ENCODE results near the gene POPDC2.

The POPDC2 gene

DNA sequence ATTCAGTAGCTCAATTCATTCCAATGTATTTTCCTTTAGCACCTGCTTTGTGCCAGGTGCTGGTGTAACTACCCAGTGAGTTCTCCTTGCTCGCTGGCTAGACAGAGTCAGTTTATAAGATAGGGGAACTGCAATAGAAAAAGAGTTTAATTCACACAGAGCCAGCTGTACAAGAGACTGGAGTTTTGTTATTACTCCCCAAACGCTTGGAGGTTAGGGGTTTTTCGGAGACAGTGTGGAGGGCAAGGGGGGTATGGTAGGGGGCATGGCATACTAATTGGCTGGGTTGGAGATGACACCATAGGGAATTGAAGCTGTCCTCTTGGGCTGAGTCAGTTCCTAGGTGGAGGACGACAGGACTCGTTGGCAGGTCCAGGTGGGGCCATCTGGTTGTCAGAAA lies 37.0 kb upstream of the POPDC2 start:
- TF ChIP-seq, protein P1, sequence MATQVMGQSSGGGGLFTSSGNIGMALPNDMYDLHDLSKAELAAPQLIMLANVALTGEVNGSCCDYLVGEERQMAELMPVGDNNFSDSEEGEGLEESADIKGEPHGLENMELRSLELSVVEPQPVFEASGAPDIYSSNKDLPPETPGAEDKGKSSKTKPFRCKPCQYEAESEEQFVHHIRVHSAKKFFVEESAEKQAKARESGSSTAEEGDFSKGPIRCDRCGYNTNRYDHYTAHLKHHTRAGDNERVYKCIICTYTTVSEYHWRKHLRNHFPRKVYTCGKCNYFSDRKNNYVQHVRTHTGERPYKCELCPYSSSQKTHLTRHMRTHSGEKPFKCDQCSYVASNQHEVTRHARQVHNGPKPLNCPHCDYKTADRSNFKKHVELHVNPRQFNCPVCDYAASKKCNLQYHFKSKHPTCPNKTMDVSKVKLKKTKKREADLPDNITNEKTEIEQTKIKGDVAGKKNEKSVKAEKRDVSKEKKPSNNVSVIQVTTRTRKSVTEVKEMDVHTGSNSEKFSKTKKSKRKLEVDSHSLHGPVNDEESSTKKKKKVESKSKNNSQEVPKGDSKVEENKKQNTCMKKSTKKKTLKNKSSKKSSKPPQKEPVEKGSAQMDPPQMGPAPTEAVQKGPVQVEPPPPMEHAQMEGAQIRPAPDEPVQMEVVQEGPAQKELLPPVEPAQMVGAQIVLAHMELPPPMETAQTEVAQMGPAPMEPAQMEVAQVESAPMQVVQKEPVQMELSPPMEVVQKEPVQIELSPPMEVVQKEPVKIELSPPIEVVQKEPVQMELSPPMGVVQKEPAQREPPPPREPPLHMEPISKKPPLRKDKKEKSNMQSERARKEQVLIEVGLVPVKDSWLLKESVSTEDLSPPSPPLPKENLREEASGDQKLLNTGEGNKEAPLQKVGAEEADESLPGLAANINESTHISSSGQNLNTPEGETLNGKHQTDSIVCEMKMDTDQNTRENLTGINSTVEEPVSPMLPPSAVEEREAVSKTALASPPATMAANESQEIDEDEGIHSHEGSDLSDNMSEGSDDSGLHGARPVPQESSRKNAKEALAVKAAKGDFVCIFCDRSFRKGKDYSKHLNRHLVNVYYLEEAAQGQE (IDR thresholded peaks at IDR 0.05; ENCODE audit: low read depth) = no peak
- TF ChIP-seq, protein P2, sequence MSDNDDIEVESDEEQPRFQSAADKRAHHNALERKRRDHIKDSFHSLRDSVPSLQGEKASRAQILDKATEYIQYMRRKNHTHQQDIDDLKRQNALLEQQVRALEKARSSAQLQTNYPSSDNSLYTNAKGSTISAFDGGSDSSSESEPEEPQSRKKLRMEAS (IDR thresholded peaks at IDR 0.05) = no peak

DNA sequence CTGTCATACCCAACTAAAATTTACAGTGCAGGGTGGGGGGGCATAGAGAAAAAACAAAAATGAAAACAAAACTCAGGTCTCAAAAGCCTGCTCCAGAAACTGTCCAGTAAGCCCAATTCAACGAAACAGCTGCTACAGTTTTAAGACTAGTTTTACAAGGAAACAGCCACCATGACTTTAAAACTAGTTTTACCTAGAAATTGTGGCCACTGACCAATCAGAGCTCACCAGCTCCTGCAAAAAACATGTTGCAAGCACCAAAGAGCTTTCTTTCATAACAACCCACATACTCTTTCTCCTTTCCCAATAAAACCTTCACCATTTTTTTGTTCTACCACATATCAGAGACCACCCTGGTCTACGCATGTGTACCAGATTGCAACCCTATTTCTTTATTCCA lies 35.1 kb upstream of the POPDC2 start:
- TF ChIP-seq EP300 (IDR thresholded peaks at IDR 0.05; ENCODE audit: borderline replicate concordance) (no peak), YY1 (IDR thresholded peaks at IDR 0.05; ENCODE audit: low read depth) (no peak), EGR1 (IDR thresholded peaks at IDR 0.05) (no peak), ZBTB7A (IDR thresholded peaks at IDR 0.05; ENCODE audit: low read depth) (no peak), TEAD4 (IDR thresholded peaks at IDR 0.05) (no peak)
- TF ChIP-seq, protein P3, sequence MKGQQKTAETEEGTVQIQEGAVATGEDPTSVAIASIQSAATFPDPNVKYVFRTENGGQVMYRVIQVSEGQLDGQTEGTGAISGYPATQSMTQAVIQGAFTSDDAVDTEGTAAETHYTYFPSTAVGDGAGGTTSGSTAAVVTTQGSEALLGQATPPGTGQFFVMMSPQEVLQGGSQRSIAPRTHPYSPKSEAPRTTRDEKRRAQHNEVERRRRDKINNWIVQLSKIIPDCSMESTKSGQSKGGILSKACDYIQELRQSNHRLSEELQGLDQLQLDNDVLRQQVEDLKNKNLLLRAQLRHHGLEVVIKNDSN (IDR thresholded peaks at IDR 0.05) = no peak
- TF ChIP-seq, protein P1 (IDR thresholded peaks at IDR 0.05; ENCODE audit: low read depth) = no peak

DNA sequence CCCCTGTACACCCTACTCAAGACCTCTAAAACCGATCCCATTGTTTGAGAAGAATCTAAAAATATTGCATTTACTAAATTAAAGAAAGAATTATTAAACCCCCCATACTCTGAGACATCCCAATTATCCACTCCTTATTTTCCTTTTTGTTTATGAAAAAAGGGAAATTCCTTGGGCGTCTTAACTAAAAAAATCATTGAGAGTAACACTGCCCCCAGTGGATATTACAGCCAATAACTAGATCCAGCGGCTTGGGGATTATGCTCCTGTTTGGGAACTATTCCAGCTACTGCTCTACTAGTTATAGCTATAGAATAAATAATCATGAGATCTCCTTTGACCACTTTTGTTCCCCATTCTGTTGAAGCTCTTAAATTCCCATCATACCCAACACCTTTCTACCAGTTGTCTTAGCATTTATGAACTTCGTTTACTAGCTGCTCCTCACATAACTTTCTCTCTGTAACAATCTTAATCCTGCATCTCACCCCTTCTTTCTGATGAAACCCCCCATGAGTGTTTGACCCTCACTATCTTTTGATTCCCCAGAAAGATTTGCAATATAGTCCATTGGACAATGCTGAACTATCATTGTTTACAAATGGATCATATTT lies 29.8 kb upstream of the POPDC2 start:
- no peak for TF ChIP-seq RAD21 (IDR thresholded peaks at IDR 0.05; ENCODE audit: low read depth)
- no peak for TF ChIP-seq EGR1 (IDR thresholded peaks at IDR 0.05)
- TF ChIP-seq CEBPB (IDR thresholded peaks at IDR 0.05) = no peak
- TF ChIP-seq TCF12 (IDR thresholded peaks at IDR 0.05; ENCODE audit: low read depth) = no peak
- no peak for TF ChIP-seq ZBTB7A (IDR thresholded peaks at IDR 0.05; ENCODE audit: low read depth)
- TF ChIP-seq TEAD4 (IDR thresholded peaks at IDR 0.05) = no peak
- TF ChIP-seq NFIC (IDR thresholded peaks at IDR 0.05) = no peak
- TF ChIP-seq, protein P3 (IDR thresholded peaks at IDR 0.05) = no peak
- no peak for TF ChIP-seq CREB1 (IDR thresholded peaks at IDR 0.05; ENCODE audit: low read depth)

DNA sequence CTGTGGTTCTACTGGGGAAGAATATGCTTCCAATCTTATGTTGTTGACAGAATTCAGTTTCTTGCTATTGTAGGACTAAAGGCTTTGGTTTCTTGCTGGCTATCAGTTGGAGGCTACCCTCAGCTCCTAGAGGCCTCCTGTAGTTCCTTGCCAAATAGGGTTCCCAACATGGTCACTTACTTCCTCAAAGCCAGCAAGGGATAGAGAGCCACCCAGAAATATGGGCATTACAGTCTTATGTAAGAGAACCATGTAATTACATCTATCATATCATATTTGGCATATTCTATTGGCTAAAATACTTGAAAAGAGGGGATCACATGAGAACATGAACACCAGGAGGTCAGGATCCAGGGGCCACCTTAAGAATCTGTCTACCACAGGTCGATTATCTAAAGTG lies 23.0 kb upstream of the POPDC2 start:
- TF ChIP-seq NFIC (IDR thresholded peaks at IDR 0.05) = no peak

DNA sequence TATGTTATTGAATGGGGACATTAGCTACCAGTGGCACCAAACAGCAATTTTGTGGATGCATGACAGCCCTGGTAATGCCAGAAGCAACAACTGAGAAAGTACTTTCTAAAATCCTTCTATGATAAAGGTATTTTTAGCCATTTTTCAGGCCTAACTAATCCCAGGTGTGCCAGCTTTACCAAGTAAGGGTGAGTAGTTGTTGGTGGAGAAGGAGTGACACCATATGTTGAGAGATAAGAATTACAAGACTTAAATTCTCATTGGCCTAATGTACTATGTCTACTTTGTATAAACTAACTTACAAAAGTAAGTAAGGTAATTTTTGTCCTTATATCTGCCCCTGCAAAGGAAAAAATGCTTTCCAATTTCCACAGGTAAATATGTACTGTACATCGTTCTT lies 20.9 kb upstream of the POPDC2 start:
- TF ChIP-seq, protein P1 (IDR thresholded peaks at IDR 0.05; ENCODE audit: low read depth) = no peak
- no peak for TF ChIP-seq ZBTB7A (IDR thresholded peaks at IDR 0.05; ENCODE audit: low read depth)
- peak; percentile 75 for TF ChIP-seq RAD21 (IDR thresholded peaks at IDR 0.05; ENCODE audit: low read depth)

DNA sequence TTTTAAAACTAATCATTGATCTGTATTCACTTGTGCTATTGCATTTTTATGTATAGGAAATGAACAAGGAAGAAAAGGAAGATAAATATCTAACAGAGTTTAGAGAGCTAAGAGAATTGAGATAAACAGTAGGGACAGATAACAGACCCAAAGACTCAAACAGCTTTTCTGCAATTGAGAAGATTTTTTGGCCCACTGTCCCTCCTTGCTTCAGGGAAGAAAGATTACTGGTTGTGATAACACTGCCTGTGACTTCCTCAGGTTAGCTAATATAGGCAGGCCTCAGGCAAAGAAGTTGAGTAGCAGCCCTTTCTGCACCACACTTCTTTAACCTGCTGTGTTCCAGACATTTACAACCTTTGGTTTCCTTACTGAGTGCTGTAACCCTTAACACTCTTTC lies 19.5 kb upstream of the POPDC2 start:
- TF ChIP-seq, protein P1 (IDR thresholded peaks at IDR 0.05; ENCODE audit: low read depth) = no peak
- TF ChIP-seq FOXM1 (IDR thresholded peaks at IDR 0.05; ENCODE audit: borderline replicate concordance, low read depth) (no peak), EP300 (IDR thresholded peaks at IDR 0.05; ENCODE audit: borderline replicate concordance) (no peak), ZBTB7A (IDR thresholded peaks at IDR 0.05; ENCODE audit: low read depth) (no peak), NFIC (IDR thresholded peaks at IDR 0.05) (no peak), TEAD4 (IDR thresholded peaks at IDR 0.05) (no peak), TCF12 (IDR thresholded peaks at IDR 0.05; ENCODE audit: low read depth) (no peak), TAF1 (IDR thresholded peaks at IDR 0.05; ENCODE audit: low read depth) (no peak), CEBPB (IDR thresholded peaks at IDR 0.05) (no peak), RAD21 (IDR thresholded peaks at IDR 0.05; ENCODE audit: low read depth) (no peak), CREB1 (IDR thresholded peaks at IDR 0.05; ENCODE audit: low read depth) (no peak), EGR1 (IDR thresholded peaks at IDR 0.05) (no peak), YY1 (IDR thresholded peaks at IDR 0.05; ENCODE audit: low read depth) (no peak)
- TF ChIP-seq, protein P2 (IDR thresholded peaks at IDR 0.05) = no peak
- TF ChIP-seq, protein P3 (IDR thresholded peaks at IDR 0.05) = no peak
